ENCODE measurements around the gene CXCL13. TPM values are rescaled to one million over a fixed set of nuclear protein-coding genes. Genes with fewer than 3 reads are reported as not detected.
"Not testable (repeated sequence)": the region's sequence is repeated elsewhere in the genome, so short reads cannot be mapped to it uniquely, and the experiment has no call there.

Gene CXCL13
- total RNA-seq, 2 donors from 2014 or later, result not detected

GRCh38 chr4:77635246-77635645, 29.6 kb downstream of the CXCL13 start:
- 90 to 96% methylated on average over 6 to 7 of the region's 7 CpGs for WGBS, 2 experiments (ENCODE audit: insufficient coverage in 1 of 2, insufficient read length in 1 of 2)
- H3K27ac Mint-ChIP-seq, result no peak overlapping the region

GRCh38 chr4:77635876-77636275, 30.3 kb downstream of the CXCL13 start:
- no peak overlapping the region for H3K4me3 Mint-ChIP-seq
- no peaks in the 10 kb centered on the region for H3K36me3 Mint-ChIP-seq (ENCODE audit: low read depth)
- no peak for DNase-seq
- Histone ChIP-seq H3K27me3 (ENCODE audit: control insufficient read depth, insufficient read depth, low read length, poor library complexity, severe bottlenecking) (peaks cover 5% of the 10 kb centered on the region), H3K9ac (ENCODE audit: extremely low read depth, low read length, poor library complexity, severe bottlenecking) (no peak overlapping the region), H3K36me3 (ENCODE audit: control insufficient read depth, insufficient read depth, low read length) (no peaks in the 10 kb centered on the region), H3K4me3 (ENCODE audit: low read length) (no peak overlapping the region), H3K27ac (ENCODE audit: low read depth, low read length) (no peak overlapping the region), H3K9me3 (ENCODE audit: control insufficient read depth, low read length) (peaks cover 10% of the 10 kb centered on the region), H3K4me1 (ENCODE audit: control insufficient read depth, insufficient read depth, low read length) (no peaks in the 10 kb centered on the region)
- H3K9me3 Mint-ChIP-seq, result peaks cover 9% of the 10 kb centered on the region
- no peaks in the 10 kb centered on the region for H3K4me1 Mint-ChIP-seq
- 93 to 100% methylated on average over 1 to 4 of the region's 4 CpGs for WGBS, 2 experiments (ENCODE audit: insufficient coverage in 1 of 2, insufficient read length in 1 of 2)
- TF ChIP-seq CTCF (conservative IDR thresholded peaks at IDR 0.05), result no peak
- H3K27me3 Mint-ChIP-seq (ENCODE audit: insufficient read depth), result peaks cover 11% of the 10 kb centered on the region
- no peak overlapping the region for H3K27ac Mint-ChIP-seq

More at GRCh38 chr4:77635246-77635645, 29.6 kb downstream of the CXCL13 start:
- H3K36me3 ChIP-seq (ENCODE audit: control insufficient read depth, insufficient read depth, low read length), result no peaks in the 10 kb centered on the region
- H3K4me3 Mint-ChIP-seq, result no peak overlapping the region
- peaks cover 10% of the 10 kb centered on the region for H3K9me3 ChIP-seq (ENCODE audit: control insufficient read depth, low read length)
- no peaks in the 10 kb centered on the region for H3K4me1 ChIP-seq (ENCODE audit: control insufficient read depth, insufficient read depth, low read length)
- H3K27me3 Mint-ChIP-seq (ENCODE audit: insufficient read depth), result peaks cover 17% of the 10 kb centered on the region
- TF ChIP-seq CTCF (conservative IDR thresholded peaks at IDR 0.05), result no peak
- H3K36me3 Mint-ChIP-seq (ENCODE audit: low read depth), result no peaks in the 10 kb centered on the region
- no peaks in the 10 kb centered on the region for H3K4me1 Mint-ChIP-seq
- peaks cover 10% of the 10 kb centered on the region for H3K27me3 ChIP-seq (ENCODE audit: control insufficient read depth, insufficient read depth, low read length, poor library complexity, severe bottlenecking)
- H3K9me3 Mint-ChIP-seq, result peaks cover 9% of the 10 kb centered on the region
- H3K9ac ChIP-seq (ENCODE audit: extremely low read depth, low read length, poor library complexity, severe bottlenecking), result no peak overlapping the region
- no peak overlapping the region for H3K4me3 ChIP-seq (ENCODE audit: low read length)
- no peak overlapping the region for H3K27ac ChIP-seq (ENCODE audit: low read depth, low read length)
- DNase-seq, result no peak

- no peak for TF ChIP-seq CTCF (conservative IDR thresholded peaks at IDR 0.05)
- Histone ChIP-seq H3K27ac (ENCODE audit: low read depth, low read length) (no peak overlapping the region), H3K4me1 (ENCODE audit: control insufficient read depth, insufficient read depth, low read length) (no peaks in the 10 kb centered on the region), H3K4me3 (ENCODE audit: low read length) (no peak overlapping the region), H3K27me3 (ENCODE audit: control insufficient read depth, insufficient read depth, low read length, poor library complexity, severe bottlenecking) (peaks cover 2% of the 10 kb centered on the region), H3K9ac (ENCODE audit: extremely low read depth, low read length, poor library complexity, severe bottlenecking) (no peak overlapping the region), H3K9me3 (ENCODE audit: control insufficient read depth, low read length) (peaks cover 10% of the 10 kb centered on the region), H3K36me3 (ENCODE audit: control insufficient read depth, insufficient read depth, low read length) (no peaks in the 10 kb centered on the region)
- H3K4me1 Mint-ChIP-seq, result no peaks in the 10 kb centered on the region
- H3K27me3 Mint-ChIP-seq (ENCODE audit: insufficient read depth), result peaks cover 8% of the 10 kb centered on the region
- H3K9me3 Mint-ChIP-seq, result peaks cover 9% of the 10 kb centered on the region
- 70 to 97% methylated on average over 2 to 3 of the region's 3 CpGs for WGBS, 2 experiments (ENCODE audit: insufficient coverage in 1 of 2, insufficient read length in 1 of 2)
- no peak overlapping the region for H3K4me3 Mint-ChIP-seq
- no peak for DNase-seq
- no peak overlapping the region for H3K27ac Mint-ChIP-seq
- no peaks in the 10 kb centered on the region for H3K36me3 Mint-ChIP-seq (ENCODE audit: low read depth)
Measured at GRCh38 chr4:77636902-77637301, 31.3 kb downstream of the CXCL13 start.

- not testable (repeated sequence) for H3K36me3 Mint-ChIP-seq (ENCODE audit: low read depth); H3K9ac ChIP-seq (ENCODE audit: extremely low read depth, low read length, poor library complexity, severe bottlenecking); H3K27me3 ChIP-seq (ENCODE audit: control insufficient read depth, insufficient read depth, low read length, poor library complexity, severe bottlenecking); H3K4me1 Mint-ChIP-seq; H3K27ac Mint-ChIP-seq; DNase-seq; H3K4me1 ChIP-seq (ENCODE audit: control insufficient read depth, insufficient read depth, low read length); H3K4me3 ChIP-seq (ENCODE audit: low read length); H3K4me3 Mint-ChIP-seq; H3K36me3 ChIP-seq (ENCODE audit: control insufficient read depth, insufficient read depth, low read length); H3K27ac ChIP-seq (ENCODE audit: low read depth, low read length); H3K27me3 Mint-ChIP-seq (ENCODE audit: insufficient read depth)
- H3K9me3 Mint-ChIP-seq, result peaks cover 29% of the 10 kb centered on the region
- 100% methylated on average over 1 of the region's 1 CpG; no CpG with 5 or more reads in 1 of the 2 experiments for WGBS, 2 experiments (ENCODE audit: insufficient coverage in 1 of 2, insufficient read length in 1 of 2)
- H3K9me3 ChIP-seq (ENCODE audit: control insufficient read depth, low read length), result peaks cover 22% of the 10 kb centered on the region
Measured at GRCh38 chr4:77644069-77644468, 38.4 kb downstream of the CXCL13 start.

Measured in endodermal cell (in vitro differentiated cells).